ENCODE measurements around the gene RIPK3. TPM values are rescaled to one million over a fixed set of nuclear protein-coding genes. Genes with fewer than 3 reads are reported as not detected.

The RIPK3 gene
- total and polyA plus RNA-seq, 2 experiments from 2014 or later = 0.32 to 1.5 TPM

DNA sequence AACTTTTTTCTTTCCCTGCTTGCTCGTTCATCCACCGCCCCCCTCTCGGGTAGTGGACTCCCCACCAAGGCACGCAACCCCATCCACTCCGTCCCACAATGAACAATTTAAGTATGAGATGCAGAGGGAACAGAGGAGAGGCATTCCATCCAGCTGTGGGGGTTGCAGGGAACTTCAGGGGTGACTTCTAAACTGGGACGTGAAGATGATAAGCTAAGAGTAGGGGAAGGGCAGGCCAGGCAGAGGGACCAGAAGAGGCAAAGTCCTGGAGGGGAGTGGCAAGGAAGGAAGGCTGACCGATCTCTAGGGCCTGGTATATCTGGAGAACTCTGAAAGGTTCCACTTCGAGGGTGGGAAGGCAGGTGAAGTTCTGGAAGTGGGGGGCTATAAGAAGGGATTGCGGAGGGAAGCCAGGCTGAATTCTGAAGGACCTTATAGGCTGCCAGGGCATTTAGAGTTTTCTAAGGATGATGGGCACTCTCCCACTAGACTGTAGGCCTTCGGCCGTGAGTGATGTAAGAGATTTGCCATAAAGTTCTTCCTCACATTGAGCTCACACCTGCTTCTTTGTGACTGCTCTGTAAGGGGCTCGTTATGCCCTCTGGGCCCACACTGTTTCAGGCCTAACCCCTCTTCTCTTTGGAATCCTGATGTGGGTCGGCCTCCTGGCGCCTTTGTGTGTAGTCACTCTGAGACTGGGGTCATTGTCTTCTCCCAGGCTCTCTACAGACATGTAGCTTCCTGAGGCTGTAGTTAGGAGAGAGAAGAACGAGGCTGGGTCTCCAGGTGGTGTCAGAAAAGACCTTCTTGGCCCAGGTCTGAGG lies 40.3 kb upstream of the RIPK3 start:
- Histone ChIP-seq H3K4me2 (peak overlapping the region; percentile 49; the same call in 1 of the 2 replicates), H2AFZ (no peak overlapping the region), H3K27ac (ENCODE audit: low read depth) (no peak overlapping the region), H3K4me3 (no peak overlapping the region), H3K27me3 (ENCODE audit: insufficient read depth) (no peaks in the 10 kb centered on the region), H3F3A (replicated peaks; ENCODE audit: low read depth) (0 out of 2 replicates have a peak, but pooled peaks cover 2% of the 10 kb centered on the region), H3K79me2 (replicated peaks; ENCODE audit: insufficient read depth) (no peaks in the 10 kb centered on the region), H3K36me3 (ENCODE audit: insufficient read depth) (no peaks in the 10 kb centered on the region), H3K9me2 (ENCODE audit: insufficient read depth) (no peaks in the 10 kb centered on the region), H3K4me1 (ENCODE audit: insufficient read depth) (peaks cover 31% of the 10 kb centered on the region), H4K20me1 (replicated peaks; ENCODE audit: insufficient read depth) (no peaks in the 10 kb centered on the region)
- no peak overlapping the region for H3K27ac Mint-ChIP-seq
- H3K27me3 Mint-ChIP-seq (ENCODE audit: insufficient read depth, low read depth, poor library complexity) = peaks cover 21% of the 10 kb centered on the region
- no peaks in the 10 kb centered on the region for H3K9me3 Mint-ChIP-seq
- TF ChIP-seq, protein P1, sequence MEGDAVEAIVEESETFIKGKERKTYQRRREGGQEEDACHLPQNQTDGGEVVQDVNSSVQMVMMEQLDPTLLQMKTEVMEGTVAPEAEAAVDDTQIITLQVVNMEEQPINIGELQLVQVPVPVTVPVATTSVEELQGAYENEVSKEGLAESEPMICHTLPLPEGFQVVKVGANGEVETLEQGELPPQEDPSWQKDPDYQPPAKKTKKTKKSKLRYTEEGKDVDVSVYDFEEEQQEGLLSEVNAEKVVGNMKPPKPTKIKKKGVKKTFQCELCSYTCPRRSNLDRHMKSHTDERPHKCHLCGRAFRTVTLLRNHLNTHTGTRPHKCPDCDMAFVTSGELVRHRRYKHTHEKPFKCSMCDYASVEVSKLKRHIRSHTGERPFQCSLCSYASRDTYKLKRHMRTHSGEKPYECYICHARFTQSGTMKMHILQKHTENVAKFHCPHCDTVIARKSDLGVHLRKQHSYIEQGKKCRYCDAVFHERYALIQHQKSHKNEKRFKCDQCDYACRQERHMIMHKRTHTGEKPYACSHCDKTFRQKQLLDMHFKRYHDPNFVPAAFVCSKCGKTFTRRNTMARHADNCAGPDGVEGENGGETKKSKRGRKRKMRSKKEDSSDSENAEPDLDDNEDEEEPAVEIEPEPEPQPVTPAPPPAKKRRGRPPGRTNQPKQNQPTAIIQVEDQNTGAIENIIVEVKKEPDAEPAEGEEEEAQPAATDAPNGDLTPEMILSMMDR (conservative IDR thresholded peaks at IDR 0.05; ENCODE audit: low read depth in 2 of 2) = no peak
- TF ChIP-seq ZNF114 (CRISPR knock-in tag; IDR thresholded peaks at IDR 0.05) = no peak
- no peak for TF ChIP-seq POLR2AphosphoS5 (IDR thresholded peaks at IDR 0.05; ENCODE audit: low read depth)
- TF ChIP-seq CREB1 (CRISPR knock-in tag; IDR thresholded peaks at IDR 0.05; ENCODE audit: low read depth) = no peak
- no peak for TF ChIP-seq EZH2phosphoT487 (IDR thresholded peaks at IDR 0.05; ENCODE audit: unreplicated experiment)
- TF ChIP-seq, protein P2, sequence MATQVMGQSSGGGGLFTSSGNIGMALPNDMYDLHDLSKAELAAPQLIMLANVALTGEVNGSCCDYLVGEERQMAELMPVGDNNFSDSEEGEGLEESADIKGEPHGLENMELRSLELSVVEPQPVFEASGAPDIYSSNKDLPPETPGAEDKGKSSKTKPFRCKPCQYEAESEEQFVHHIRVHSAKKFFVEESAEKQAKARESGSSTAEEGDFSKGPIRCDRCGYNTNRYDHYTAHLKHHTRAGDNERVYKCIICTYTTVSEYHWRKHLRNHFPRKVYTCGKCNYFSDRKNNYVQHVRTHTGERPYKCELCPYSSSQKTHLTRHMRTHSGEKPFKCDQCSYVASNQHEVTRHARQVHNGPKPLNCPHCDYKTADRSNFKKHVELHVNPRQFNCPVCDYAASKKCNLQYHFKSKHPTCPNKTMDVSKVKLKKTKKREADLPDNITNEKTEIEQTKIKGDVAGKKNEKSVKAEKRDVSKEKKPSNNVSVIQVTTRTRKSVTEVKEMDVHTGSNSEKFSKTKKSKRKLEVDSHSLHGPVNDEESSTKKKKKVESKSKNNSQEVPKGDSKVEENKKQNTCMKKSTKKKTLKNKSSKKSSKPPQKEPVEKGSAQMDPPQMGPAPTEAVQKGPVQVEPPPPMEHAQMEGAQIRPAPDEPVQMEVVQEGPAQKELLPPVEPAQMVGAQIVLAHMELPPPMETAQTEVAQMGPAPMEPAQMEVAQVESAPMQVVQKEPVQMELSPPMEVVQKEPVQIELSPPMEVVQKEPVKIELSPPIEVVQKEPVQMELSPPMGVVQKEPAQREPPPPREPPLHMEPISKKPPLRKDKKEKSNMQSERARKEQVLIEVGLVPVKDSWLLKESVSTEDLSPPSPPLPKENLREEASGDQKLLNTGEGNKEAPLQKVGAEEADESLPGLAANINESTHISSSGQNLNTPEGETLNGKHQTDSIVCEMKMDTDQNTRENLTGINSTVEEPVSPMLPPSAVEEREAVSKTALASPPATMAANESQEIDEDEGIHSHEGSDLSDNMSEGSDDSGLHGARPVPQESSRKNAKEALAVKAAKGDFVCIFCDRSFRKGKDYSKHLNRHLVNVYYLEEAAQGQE (IDR thresholded peaks at IDR 0.05; ENCODE audit: unreplicated experiment) = no peak
- TF ChIP-seq NANOG (IDR thresholded peaks at IDR 0.05; ENCODE audit: borderline replicate concordance) = no peak
- no peak for TF ChIP-seq STAT1 (IDR thresholded peaks at IDR 0.05; ENCODE audit: unreplicated experiment)
- H3K36me3 Mint-ChIP-seq (ENCODE audit: low read depth) = no peaks in the 10 kb centered on the region; the same call in 2 of the 3 replicates
- peaks cover 41% of the 10 kb centered on the region for H3K4me1 Mint-ChIP-seq
- DNase-seq (ENCODE audit: low spot score) (no peak), ATAC-seq (peak; percentile 3; the same call in 1 of the 3 replicates)
- no peak overlapping the region for H3K4me3 Mint-ChIP-seq
